ENCODE measurements around the gene FAM117B. TPM values are rescaled to one million over a fixed set of nuclear protein-coding genes. Genes with fewer than 3 reads are reported as not detected.

The FAM117B gene
- total RNA-seq, 2 donors from 2014 or later: 7.0 to 17.1 TPM

- no peak for ATAC-seq
- TF ChIP-seq POLR2A (IDR thresholded peaks at IDR 0.05) (no peak), CTCF (IDR thresholded peaks at IDR 0.05) (no peak)
- Histone ChIP-seq H3K27ac (peak overlapping the region in 2 of 4 donors; percentile 19 to 24), H3K4me1 (peaks cover 9% of the 10 kb centered on the region), H3K27me3 (no peaks in the 10 kb centered on the region), H3K9me3 (no peaks in the 10 kb centered on the region), H3K36me3 (replicated peaks in 1 of 2; ENCODE audit: insufficient read depth in 1 of 2, low read depth in 2 of 2) (no peaks in the 10 kb centered on the region), H3K4me3 (no peak overlapping the region)
- intact Hi-C loops (cut with DNase I): no loop called here
- DNase-seq: no peak
- WGBS, 2 donors: 72 to 78% methylated on average over 5 of the region's 5 CpGs
These were observed 8.5 kb downstream of the FAM117B start for GRCh38 chr2:202643012-202643858.

GRCh38 chr2:202652119-202652518, 17.4 kb downstream of the FAM117B start:
- no peak for TF ChIP-seq POLR2A (IDR thresholded peaks at IDR 0.05)
- TF ChIP-seq CTCF (IDR thresholded peaks at IDR 0.05): no peak
- H3K27me3 ChIP-seq: no peaks in the 10 kb centered on the region
- ATAC-seq: no peak
- WGBS, 2 donors: 85 to 89% methylated on average over 4 of the region's 4 CpGs
- H3K4me3 ChIP-seq: no peak overlapping the region
- no peak overlapping the region for H3K27ac ChIP-seq
- intact Hi-C loops (cut with DNase I): no loop called here
- no peak for DNase-seq
- H3K9me3 ChIP-seq: no peaks in the 10 kb centered on the region
- H3K4me1 ChIP-seq: peaks cover 12% of the 10 kb centered on the region
- H3K36me3 ChIP-seq (replicated peaks in 1 of 2; ENCODE audit: insufficient read depth in 1 of 2, low read depth in 2 of 2): no peaks in the 10 kb centered on the region

- Histone ChIP-seq H3K36me3 (replicated peaks in 1 of 2; ENCODE audit: insufficient read depth in 1 of 2, low read depth in 2 of 2) (no peaks in the 10 kb centered on the region), H3K4me1 (peaks cover 12% of the 10 kb centered on the region), H3K4me3 (no peak overlapping the region), H3K27ac (no peak overlapping the region), H3K27me3 (no peaks in the 10 kb centered on the region), H3K9me3 (no peaks in the 10 kb centered on the region)
- intact Hi-C loops (cut with DNase I): no loop called here
- WGBS, 2 donors: 80 to 86% methylated on average over 4 of the region's 4 CpGs
- no peak for ATAC-seq
- DNase-seq: no peak
- no peak for TF ChIP-seq POLR2A (IDR thresholded peaks at IDR 0.05)
- no peak for TF ChIP-seq CTCF (IDR thresholded peaks at IDR 0.05)
These were observed 19.1 kb downstream of the FAM117B start for GRCh38 chr2:202653890-202654289.

GRCh38 chr2:202657876-202658275, 23.1 kb downstream of the FAM117B start:
- H3K9me3 ChIP-seq: no peaks in the 10 kb centered on the region
- no peaks in the 10 kb centered on the region for H3K36me3 ChIP-seq (replicated peaks in 1 of 2; ENCODE audit: insufficient read depth in 1 of 2, low read depth in 2 of 2)
- TF ChIP-seq CTCF (IDR thresholded peaks at IDR 0.05): no peak
- TF ChIP-seq POLR2A (IDR thresholded peaks at IDR 0.05): no peak
- intact Hi-C loops (cut with DNase I): no loop called here
- no peak overlapping the region for H3K4me3 ChIP-seq
- no peak overlapping the region for H3K27ac ChIP-seq
- ATAC-seq: no peak
- no peaks in the 10 kb centered on the region for H3K27me3 ChIP-seq
- no peak for DNase-seq
- H3K4me1 ChIP-seq: peaks cover 19% of the 10 kb centered on the region

GRCh38 chr2:202660796-202661195, 26.0 kb downstream of the FAM117B start:
- Histone ChIP-seq H3K27ac (no peak overlapping the region), H3K4me3 (no peak overlapping the region), H3K9me3 (no peaks in the 10 kb centered on the region), H3K4me1 (peaks cover 16% of the 10 kb centered on the region), H3K27me3 (no peaks in the 10 kb centered on the region), H3K36me3 (replicated peaks in 1 of 2; ENCODE audit: insufficient read depth in 1 of 2, low read depth in 2 of 2) (no peaks in the 10 kb centered on the region)
- intact Hi-C loops (cut with DNase I): no loop called here
- DNase-seq (no peak), ATAC-seq (no peak)
- WGBS, 2 donors: 69 to 70% methylated on average over 2 of the region's 2 CpGs
- TF ChIP-seq POLR2A (IDR thresholded peaks at IDR 0.05) (no peak), CTCF (IDR thresholded peaks at IDR 0.05) (no peak)
